Stimulated activated memory B cell treated with anti-CD40 and anti-IgM and Interleukin-4, amounts not matched to agents 10 μg/mL and 1 μg/mL and 100 μg/mL, for 72 hours (primary cell): ENCODE results near the gene GSG1L.

Experiments used
- ATAC-seq: fragments of 150-1000 bp; cut with Tn5 transposase; 2 replicates; pipeline ENCODE4 v1.10.0; 2021
- H3K27ac Mint-ChIP-seq: one replicate; pipeline ENCODE4 v1.8.0; 2022; ENCODE audit warnings: mild to moderate bottlenecking, mixed read lengths
- H3K27me3 Mint-ChIP-seq: one replicate; pipeline ENCODE4 v1.8.0; 2022; ENCODE audit warnings: mixed read lengths
- H3K36me3 Mint-ChIP-seq: one replicate; pipeline ENCODE4 v1.8.0; 2022; ENCODE audit warnings: mixed read lengths
- H3K4me1 Mint-ChIP-seq: one replicate; pipeline ENCODE4 v1.8.0; 2022; ENCODE audit warnings: mixed read lengths
- H3K4me3 Mint-ChIP-seq: one replicate; pipeline ENCODE4 v1.8.0; 2022; ENCODE audit warnings: mild to moderate bottlenecking, moderate library complexity, mixed read lengths
- H3K9me3 Mint-ChIP-seq: one replicate; pipeline ENCODE4 v1.8.0; 2022; ENCODE audit warnings: mixed read lengths

GSG1L gene

DNA sequence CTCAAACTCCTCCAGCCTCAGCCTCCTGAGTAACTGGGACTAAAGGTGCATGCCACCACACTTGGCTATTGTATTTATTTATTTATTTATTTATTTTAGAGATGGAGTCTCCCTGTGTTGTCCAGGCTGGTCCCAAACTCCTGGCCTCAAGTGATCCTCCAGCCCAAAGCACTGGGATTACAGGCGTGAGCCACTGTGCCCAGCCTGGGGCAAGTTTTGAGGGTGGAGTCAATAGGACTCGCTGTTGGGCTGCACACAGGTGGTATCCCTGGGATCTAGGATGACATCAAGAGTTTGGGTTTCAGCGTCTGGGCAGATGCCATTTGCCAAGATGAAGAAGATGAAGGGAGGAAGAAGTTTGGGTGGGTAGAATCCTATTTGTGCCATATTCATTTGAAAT, 213.9 kb downstream of the GSG1L start:
- no peak for ATAC-seq
- H3K4me3 Mint-ChIP-seq, result no peak overlapping the region
- peaks cover 73% of the 10 kb centered on the region for H3K27me3 Mint-ChIP-seq
- H3K4me1 Mint-ChIP-seq, result no peaks in the 10 kb centered on the region
- no peaks in the 10 kb centered on the region for H3K36me3 Mint-ChIP-seq
- H3K9me3 Mint-ChIP-seq, result peaks cover 6% of the 10 kb centered on the region
- no peak overlapping the region for H3K27ac Mint-ChIP-seq

DNA sequence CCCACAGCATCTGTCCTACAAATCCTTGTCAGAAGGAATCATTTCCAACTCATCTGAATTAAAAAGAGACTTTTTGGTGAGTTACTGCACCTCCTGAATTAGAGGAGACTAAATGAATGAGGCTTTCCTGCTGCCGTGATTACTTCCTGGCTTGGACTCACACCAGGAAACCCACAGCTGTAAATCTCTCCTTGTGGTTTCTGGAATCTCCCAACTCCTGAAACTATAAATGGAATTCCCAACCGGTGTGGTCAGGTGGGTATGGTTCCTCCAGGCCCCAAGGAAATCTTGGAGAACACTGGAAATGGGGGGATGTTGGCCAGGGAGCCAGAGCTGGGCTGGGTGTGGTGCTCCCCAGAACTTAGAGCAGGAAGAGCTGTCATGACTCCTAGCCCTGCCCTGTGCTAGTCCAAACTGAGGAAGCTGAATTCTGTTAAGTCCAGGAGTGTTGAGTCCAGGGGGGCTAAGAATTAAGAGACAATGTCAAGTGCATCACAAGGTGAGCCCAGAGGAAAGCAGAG, 216.4 kb downstream of the GSG1L start:
- H3K4me1 Mint-ChIP-seq, result no peaks in the 10 kb centered on the region
- H3K27ac Mint-ChIP-seq, result no peak overlapping the region
- peaks cover 52% of the 10 kb centered on the region for H3K27me3 Mint-ChIP-seq
- H3K4me3 Mint-ChIP-seq, result no peak overlapping the region
- no peaks in the 10 kb centered on the region for H3K36me3 Mint-ChIP-seq
- peaks cover 6% of the 10 kb centered on the region for H3K9me3 Mint-ChIP-seq
- no peak for ATAC-seq

- H3K9me3 Mint-ChIP-seq, result peaks cover 6% of the 10 kb centered on the region
- ATAC-seq, result no peak
- H3K36me3 Mint-ChIP-seq, result no peaks in the 10 kb centered on the region
- no peak overlapping the region for H3K27ac Mint-ChIP-seq
- H3K4me1 Mint-ChIP-seq, result no peaks in the 10 kb centered on the region
- H3K4me3 Mint-ChIP-seq, result no peak overlapping the region
- peaks cover 54% of the 10 kb centered on the region for H3K27me3 Mint-ChIP-seq
These were observed 218.7 kb downstream of the GSG1L start for GRCh38 chr16:27844826-27845225.

DNA sequence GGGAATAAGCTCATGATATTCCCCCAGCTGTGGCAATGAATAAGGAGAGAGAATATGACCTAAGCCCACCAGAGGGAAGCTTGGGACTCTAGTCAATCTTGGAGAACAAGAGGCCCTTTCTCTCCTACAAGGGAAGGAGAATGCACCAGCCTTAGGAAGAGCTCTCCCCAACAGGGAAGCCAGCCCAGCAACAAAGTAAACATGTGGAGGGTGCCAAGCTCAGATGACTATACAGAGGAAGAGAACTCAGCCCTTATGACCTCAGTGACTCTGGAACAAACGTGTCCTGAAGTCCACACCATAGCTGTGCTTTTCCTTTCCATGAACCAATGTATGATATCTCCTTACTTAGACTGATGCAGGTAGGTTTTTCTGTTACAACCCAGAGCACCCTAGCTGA, 219.7 kb downstream of the GSG1L start:
- Mint-ChIP-seq H3K36me3 (no peaks in the 10 kb centered on the region), H3K4me1 (no peaks in the 10 kb centered on the region), H3K27me3 (peaks cover 45% of the 10 kb centered on the region), H3K4me3 (no peak overlapping the region), H3K9me3 (peaks cover 6% of the 10 kb centered on the region), H3K27ac (no peak overlapping the region)
- no peak for ATAC-seq

- Mint-ChIP-seq H3K9me3 (peaks cover 4% of the 10 kb centered on the region), H3K36me3 (no peaks in the 10 kb centered on the region), H3K27me3 (peaks cover 36% of the 10 kb centered on the region), H3K4me1 (no peaks in the 10 kb centered on the region), H3K4me3 (no peak overlapping the region), H3K27ac (no peak overlapping the region)
- no peak for ATAC-seq
These were observed 221.6 kb downstream of the GSG1L start for GRCh38 chr16:27841911-27842310.

GRCh38 chr16:27841061-27841801, 222.3 kb downstream of the GSG1L start:
- no peak overlapping the region for H3K4me3 Mint-ChIP-seq
- no peak overlapping the region for H3K27ac Mint-ChIP-seq
- no peaks in the 10 kb centered on the region for H3K36me3 Mint-ChIP-seq
- no peak for ATAC-seq
- no peaks in the 10 kb centered on the region for H3K4me1 Mint-ChIP-seq
- peaks cover 10% of the 10 kb centered on the region for H3K9me3 Mint-ChIP-seq
- peaks cover 40% of the 10 kb centered on the region for H3K27me3 Mint-ChIP-seq

DNA sequence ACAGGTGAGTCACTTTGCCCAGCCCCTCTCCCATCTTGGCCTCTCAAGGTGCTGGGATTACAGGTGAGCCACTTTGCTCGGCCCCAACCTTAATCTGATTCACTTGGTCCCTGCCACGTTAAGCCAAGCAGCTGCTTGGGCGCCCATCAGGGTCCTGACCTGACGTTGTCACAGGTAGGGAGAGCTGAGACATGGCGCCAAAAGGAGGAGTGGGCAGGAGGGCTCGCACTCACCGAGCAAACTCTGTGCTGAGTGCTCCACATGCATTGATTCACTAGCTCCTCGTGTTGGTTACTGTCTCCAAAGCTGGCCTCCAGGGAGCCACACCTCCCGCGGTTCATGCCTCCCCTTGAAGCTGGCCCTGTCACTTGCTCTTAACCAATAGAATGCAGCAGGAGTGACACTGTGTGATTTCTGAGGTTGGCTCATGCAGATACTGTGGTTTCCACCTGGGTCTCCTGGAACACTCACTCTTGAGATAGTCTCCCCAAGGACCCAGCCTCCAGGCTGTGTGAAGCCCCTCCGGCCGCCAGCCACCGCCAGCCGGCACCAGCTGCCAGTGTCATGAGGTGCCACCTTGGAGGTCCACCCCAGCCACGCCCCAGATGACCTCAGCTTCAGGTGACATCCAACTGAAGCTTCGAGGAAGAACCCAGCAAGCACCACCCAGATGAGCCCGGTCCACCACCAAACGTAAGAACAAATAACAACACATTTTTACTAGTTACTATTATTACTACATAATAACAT, 223.0 kb downstream of the GSG1L start:
- Mint-ChIP-seq H3K36me3 (no peaks in the 10 kb centered on the region), H3K27me3 (peaks cover 40% of the 10 kb centered on the region), H3K9me3 (peaks cover 7% of the 10 kb centered on the region), H3K4me3 (no peak overlapping the region), H3K4me1 (no peaks in the 10 kb centered on the region), H3K27ac (no peak overlapping the region)
- ATAC-seq, result no peak

DNA sequence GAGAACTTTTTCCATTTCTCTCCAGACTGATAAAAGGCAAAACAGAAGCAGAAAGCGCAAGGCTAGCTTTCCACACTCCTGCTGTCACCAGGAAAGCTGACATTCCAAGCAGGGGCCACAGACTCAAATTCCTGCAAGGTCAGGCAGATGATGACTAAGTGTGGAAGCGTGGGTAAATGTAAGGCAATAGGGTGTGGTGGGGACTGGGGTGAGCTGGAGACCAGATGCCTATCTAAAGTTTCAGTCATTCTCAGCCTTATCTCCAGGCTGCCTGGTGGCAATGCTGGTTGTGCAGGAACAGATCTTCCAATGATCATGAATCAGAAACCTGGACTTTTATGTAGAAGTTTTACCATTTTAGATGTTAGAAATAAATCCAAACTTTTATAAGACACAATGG, 224.1 kb downstream of the GSG1L start:
- Mint-ChIP-seq H3K9me3 (peaks cover 7% of the 10 kb centered on the region), H3K36me3 (no peaks in the 10 kb centered on the region), H3K27me3 (peaks cover 46% of the 10 kb centered on the region), H3K4me3 (no peak overlapping the region), H3K27ac (no peak overlapping the region), H3K4me1 (no peaks in the 10 kb centered on the region)
- ATAC-seq, result no peak

GRCh38 chr16:27838536-27839175, 224.9 kb downstream of the GSG1L start:
- Mint-ChIP-seq H3K4me1 (no peaks in the 10 kb centered on the region), H3K27me3 (peaks cover 46% of the 10 kb centered on the region), H3K9me3 (peaks cover 7% of the 10 kb centered on the region), H3K27ac (no peak overlapping the region), H3K36me3 (no peaks in the 10 kb centered on the region), H3K4me3 (no peak overlapping the region)
- no peak for ATAC-seq

DNA sequence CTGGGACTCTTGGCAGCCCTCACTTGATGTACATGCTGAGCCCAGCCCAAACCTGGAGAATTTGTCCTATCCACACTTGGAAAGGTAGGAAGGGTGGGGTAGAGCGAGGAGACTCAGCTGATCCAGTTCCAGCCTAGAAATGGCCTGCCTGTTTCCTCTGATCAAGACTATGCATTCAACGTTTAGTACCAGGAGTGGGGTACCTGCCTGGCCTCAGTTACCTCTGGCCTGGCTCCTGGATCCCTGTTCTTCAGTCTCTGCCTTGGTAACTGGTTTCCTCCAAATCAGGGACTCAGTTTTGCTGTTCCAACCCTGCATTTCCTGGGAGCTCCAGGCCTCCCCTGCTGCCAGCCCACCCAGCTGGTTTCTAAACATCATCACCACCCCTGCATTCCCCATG, 233.5 kb downstream of the GSG1L start:
- no peak for ATAC-seq
- peaks cover 6% of the 10 kb centered on the region for H3K27me3 Mint-ChIP-seq
- no peak overlapping the region for H3K27ac Mint-ChIP-seq
- no peaks in the 10 kb centered on the region for H3K4me1 Mint-ChIP-seq
- peaks cover 21% of the 10 kb centered on the region for H3K9me3 Mint-ChIP-seq
- no peak overlapping the region for H3K4me3 Mint-ChIP-seq
- H3K36me3 Mint-ChIP-seq, result peaks cover 6% of the 10 kb centered on the region

DNA sequence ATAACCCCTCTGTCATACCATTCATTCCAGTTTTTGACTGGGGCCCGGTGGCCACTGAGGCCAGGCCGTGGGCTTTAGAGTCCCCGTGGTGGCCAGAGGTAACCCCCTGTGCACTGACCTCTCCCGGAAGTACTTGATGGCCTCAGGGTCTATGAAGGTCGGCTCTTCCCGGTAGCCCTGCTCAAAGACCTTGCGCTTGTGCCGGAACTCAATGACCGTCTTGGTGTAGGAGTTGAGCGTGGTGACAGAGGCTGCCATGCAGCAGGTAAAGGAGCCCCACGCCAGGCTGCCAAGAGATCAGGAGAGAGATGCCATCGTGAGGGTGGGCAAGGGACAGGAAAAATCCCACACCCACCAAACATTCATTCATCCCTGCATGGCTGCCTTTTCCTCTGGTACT, 234.8 kb downstream of the GSG1L start:
- no peaks in the 10 kb centered on the region for H3K27me3 Mint-ChIP-seq
- H3K9me3 Mint-ChIP-seq, result peaks cover 21% of the 10 kb centered on the region
- H3K27ac Mint-ChIP-seq, result no peak overlapping the region
- peaks cover 6% of the 10 kb centered on the region for H3K36me3 Mint-ChIP-seq
- no peaks in the 10 kb centered on the region for H3K4me1 Mint-ChIP-seq
- H3K4me3 Mint-ChIP-seq, result no peak overlapping the region
- ATAC-seq, result no peak

GRCh38 chr16:27827765-27828164, 235.7 kb downstream of the GSG1L start:
- no peaks in the 10 kb centered on the region for H3K4me1 Mint-ChIP-seq
- no peak for ATAC-seq
- H3K9me3 Mint-ChIP-seq, result peaks cover 21% of the 10 kb centered on the region
- H3K4me3 Mint-ChIP-seq, result no peak overlapping the region
- no peak overlapping the region for H3K27ac Mint-ChIP-seq
- H3K36me3 Mint-ChIP-seq, result peaks cover 6% of the 10 kb centered on the region
- no peaks in the 10 kb centered on the region for H3K27me3 Mint-ChIP-seq

- no peaks in the 10 kb centered on the region for H3K27me3 Mint-ChIP-seq
- H3K27ac Mint-ChIP-seq, result no peak overlapping the region
These were observed 236.6 kb downstream of the GSG1L start for GRCh38 chr16:27826893-27827289.

GRCh38 chr16:27826081-27826892, 237.2 kb downstream of the GSG1L start:
- Mint-ChIP-seq H3K4me1 (no peaks in the 10 kb centered on the region), H3K4me3 (no peak overlapping the region), H3K9me3 (peaks cover 16% of the 10 kb centered on the region), H3K27me3 (peaks cover 1% of the 10 kb centered on the region), H3K36me3 (peaks cover 6% of the 10 kb centered on the region), H3K27ac (no peak overlapping the region)
- ATAC-seq, result no peak

More at GRCh38 chr16:27826893-27827289, 236.6 kb downstream of the GSG1L start:
- no peak overlapping the region for H3K4me3 Mint-ChIP-seq
- ATAC-seq, result no peak
- H3K4me1 Mint-ChIP-seq, result no peaks in the 10 kb centered on the region
- peaks cover 6% of the 10 kb centered on the region for H3K36me3 Mint-ChIP-seq
- H3K9me3 Mint-ChIP-seq, result peaks cover 20% of the 10 kb centered on the region

- no peak for ATAC-seq
These were observed 238.7 kb downstream of the GSG1L start for GRCh38 chr16:27824786-27825185.

More at GRCh38 chr16:27824786-27825185, 238.7 kb downstream of the GSG1L start:
- Mint-ChIP-seq H3K36me3 (no peaks in the 10 kb centered on the region), H3K4me3 (no peak overlapping the region), H3K9me3 (peaks cover 10% of the 10 kb centered on the region), H3K27ac (no peak overlapping the region), H3K27me3 (peaks cover 6% of the 10 kb centered on the region), H3K4me1 (no peaks in the 10 kb centered on the region)
